HG03571 (cell line): ENCODE measurements around the gene MRTFB.

Experiments used
- ATAC-seq: cut with Tn5 transposase; IDR thresholded peaks from one replicate; pipeline ENCODE4 v1.9.1; 2021; ENCODE audit not compliant: unreplicated experiment

The MRTFB gene

DNA sequence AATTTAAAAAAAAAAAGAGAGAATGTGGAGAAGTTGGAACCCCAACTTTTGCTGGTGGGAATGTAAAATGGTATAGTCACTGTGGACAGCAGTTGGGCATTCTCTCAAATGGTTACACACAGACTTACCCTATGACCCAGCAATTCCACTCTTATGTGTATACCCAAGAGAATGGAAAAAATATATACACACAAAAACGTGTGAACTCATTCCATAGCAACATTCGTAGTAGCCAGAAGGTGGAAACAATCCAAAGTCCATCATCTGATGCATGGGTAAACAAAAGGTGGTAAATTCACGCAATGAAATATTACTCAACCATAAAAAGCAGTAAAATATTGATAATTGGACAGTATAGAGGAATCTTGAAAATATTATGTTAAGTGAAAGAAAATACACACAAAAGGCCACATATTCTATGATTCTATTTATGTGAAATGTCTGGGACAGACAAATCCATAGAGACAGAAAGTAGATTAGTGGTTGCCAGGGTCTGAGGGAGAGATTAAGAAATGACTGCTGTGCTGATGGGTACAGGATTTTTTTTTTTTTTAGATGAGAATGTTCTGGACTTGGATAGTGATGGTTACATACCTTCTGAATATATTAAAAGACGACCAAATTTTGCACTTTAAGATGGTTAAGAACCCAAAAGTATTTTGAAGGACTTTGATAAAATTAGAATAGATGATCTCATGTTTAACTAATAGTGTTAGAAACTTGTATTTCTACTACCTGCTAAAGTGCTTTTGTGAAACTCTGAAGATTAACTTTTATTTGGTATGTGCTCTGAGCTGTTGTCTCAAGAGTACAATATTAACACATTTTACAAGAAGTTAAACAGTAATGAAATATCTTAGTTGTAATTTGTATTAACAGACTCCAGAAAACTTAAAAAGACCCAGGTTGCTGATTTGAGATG lies 60.9 kb downstream of the MRTFB start:
- no peak for ATAC-seq

DNA sequence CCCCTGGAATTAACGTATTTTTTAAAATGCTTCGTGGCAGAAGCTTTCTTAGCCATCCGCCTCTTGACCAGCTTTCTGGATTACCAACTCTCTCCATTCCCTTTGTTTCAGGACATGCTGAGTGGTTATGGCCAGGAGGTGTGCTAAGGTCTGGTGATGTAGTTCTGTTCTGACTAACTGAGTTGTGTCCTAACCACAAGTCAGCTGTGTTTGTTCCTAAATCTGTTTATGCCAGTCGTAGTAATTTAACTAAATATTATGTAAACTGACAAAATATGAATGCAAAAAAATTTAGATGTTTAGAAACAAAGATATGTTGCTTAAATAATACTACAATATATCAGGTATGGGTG lies 61.6 kb downstream of the MRTFB start:
- no peak for ATAC-seq

GRCh38 chr16:14133907-14134306 lies 62.8 kb downstream of the MRTFB start:
- no peak for ATAC-seq

DNA sequence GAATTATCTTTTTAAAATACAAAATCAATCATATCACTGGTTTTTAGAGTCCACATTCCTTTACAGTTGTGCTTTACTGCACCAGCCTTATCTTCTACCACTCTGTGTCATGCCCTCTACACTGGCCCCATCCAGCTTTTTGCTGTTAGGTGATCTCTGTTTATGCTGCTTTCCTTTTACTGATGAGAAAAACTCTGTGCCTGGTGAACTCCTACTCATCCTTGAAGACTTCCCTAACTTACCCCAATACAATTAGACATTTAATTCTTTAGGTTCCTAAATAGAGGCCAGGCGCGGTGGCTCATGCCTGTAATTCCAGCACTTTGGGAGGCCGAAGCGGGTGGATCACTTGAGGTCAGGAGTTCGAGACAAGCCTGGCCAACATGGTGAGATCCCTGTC lies 64.6 kb downstream of the MRTFB start:
- no peak for ATAC-seq

GRCh38 chr16:14139872-14140271 lies 68.8 kb downstream of the MRTFB start:
- ATAC-seq, result no peak

- no peak for ATAC-seq
These were observed 69.8 kb downstream of the MRTFB start for GRCh38 chr16:14140923-14141322.

DNA sequence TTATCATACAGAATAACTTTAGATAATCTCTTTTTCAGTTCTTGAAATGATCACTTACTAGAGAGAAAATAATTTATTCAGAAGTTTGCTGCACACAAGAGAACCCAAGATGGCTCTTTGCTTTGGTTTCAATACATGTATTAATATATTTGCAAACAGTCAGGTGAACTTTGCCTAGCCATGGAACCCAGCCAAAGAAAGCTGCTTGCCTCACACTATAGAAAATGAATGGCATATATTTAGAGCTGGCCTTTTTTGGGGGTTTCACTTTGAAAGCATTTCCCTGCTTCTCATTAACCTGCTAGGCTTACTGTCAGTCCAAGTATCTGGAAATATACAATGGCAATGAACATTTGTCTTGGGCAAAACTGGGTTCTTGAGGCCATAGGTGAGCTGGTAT lies 75.3 kb downstream of the MRTFB start:
- ATAC-seq, result no peak

GRCh38 chr16:14148016-14148415 lies 76.9 kb downstream of the MRTFB start:
- no peak for ATAC-seq

DNA sequence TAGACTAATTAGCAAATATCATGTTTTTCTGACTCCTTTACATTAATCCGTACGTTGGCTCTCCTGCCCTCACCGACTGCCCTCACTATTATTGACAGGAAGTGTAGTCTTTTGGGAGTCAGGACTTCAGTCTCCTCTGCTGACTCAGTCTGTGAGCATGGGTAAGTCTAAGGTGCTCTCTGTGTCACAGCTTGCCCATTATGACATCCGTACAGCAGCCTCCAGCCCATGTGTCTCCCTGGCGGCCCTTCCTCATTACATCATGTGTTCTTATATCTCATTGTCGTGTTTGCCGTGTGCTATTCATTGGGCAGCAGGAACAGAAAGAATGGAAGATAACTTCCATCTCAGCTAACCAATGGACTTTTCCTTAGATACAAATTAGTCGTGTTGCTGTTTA lies 77.5 kb downstream of the MRTFB start:
- ATAC-seq, result no peak

DNA sequence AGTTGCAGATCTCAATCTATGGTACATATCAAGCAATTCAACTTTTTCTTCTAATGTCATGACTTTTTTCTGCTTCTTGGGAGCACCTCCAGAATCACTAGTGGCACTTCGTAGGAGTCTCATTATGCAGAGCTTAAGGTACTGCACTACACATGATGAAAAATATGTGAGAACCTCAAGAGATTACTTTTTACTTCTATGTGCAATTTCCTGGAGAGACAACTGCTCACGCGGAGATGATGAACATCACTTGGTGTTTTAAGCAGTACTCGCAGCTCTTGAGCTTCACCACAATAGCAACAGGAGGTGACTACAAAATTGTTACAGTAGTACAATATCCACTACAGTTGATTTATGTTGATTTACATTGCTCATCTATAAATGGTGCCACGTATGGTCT lies 79.7 kb downstream of the MRTFB start:
- no peak for ATAC-seq

DNA sequence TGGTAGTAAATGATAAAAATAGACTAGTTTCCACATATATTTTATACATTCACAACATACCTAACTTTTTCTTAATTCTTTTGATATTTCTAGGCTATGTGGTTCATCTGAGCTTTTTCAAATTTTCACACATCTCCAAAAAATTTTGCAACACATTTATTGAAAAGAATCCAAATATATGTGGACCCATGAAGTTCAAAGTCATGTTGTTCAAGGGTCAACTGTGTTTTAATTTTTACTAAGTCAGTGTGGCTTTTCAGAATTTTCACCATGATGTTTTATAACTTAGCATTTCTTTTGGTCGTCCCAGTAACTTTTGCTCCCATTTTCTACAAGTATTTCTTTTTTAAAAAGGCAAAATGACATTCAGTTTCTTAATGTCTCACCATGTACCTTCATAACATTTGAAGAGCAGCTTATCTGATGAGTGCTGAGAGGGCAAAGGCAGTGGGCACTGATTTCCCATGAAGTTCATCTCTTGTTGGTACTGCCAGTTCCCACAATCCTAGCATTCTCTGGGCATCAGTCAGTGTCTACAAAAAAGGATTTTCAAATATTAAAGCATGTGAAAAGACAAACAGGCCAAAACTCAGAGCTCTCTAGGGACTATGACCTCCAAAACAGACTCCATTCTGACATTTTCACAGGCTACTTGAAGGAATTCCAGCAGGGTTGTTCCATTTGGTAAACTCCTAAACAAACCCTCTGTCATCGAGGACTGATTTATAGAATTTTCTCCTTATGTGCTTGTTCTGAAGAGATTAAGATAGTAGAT lies 80.3 kb downstream of the MRTFB start:
- no peak for ATAC-seq

DNA sequence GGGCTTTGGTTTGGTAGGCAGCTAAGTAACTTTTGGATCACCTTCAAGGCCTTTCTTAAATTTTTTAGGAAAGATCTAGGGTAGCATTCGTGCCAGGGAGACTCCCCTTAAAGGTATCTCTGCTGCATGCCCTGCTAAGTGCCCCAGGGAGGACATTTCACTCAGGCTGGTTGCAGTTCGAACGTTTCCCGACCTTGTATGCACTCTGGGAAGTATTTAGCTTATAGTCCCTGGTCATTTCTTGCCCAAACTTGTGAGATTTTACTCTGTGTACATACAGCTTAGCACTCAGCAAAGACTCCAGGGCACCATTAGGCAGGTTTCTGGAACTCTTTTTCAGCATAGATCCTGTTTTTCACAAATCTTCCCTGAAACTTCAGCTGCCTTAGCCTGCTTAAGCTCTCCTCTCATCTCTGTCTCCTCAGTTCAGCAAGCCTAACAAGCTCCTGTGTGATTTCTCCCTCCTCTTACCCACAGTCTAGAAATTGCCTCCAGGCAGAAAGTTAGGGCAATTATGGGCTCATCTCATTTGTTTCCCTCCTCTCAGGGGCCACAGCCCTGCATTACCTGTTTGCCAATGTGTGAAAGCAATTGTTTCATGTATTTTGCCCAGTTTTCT lies 84.6 kb downstream of the MRTFB start:
- ATAC-seq, result no peak

GRCh38 chr16:14164916-14165662 lies 94.0 kb downstream of the MRTFB start:
- ATAC-seq, result no peak

DNA sequence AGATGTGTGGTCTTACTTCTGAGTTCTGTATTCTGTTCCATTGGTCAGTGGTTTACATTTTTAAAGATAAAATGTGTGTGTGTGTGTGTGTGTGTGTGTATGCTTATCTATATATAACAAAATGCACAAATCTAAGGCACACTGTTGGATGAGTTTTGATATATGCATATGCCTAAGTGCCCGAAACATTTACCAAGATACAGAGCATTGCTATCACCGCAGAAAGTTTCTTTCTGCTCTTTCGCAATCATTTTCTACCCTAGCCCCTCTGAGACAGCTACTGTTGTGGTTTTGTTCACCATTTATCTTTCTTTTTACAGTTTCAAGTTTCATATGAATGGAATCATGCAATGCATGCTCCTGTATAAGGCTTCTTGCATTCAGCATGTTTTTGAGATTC lies 97.0 kb downstream of the MRTFB start:
- ATAC-seq, result no peak

DNA sequence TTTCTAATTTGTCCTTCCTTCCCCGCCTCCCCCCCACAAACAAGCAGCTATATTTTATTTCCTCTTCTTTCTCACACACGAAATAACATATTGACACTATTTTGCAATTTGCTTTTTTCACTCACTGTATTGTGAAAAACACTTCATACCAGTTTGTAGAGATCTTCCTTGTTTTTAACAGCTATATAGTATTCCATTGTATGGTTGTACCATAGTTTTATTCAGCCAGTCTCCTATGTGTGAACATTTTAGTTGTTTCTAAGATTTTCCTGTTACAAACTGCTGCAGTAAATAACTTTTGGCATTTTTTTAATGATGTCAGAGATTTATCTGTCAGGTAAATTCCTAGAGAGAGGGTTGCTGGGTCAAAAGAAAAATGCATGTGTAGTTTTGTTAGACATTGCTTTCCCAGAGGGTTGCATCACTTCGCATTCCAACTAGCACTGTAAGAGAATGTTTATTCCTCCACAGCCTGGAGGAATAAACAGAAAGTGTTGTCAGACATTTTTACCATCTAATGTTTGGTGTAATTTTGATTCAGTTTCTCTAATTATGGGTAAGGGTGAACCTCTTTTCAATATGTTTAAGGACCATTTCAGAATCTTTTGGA lies 101.2 kb downstream of the MRTFB start:
- ATAC-seq, result no peak

- ATAC-seq, result no peak
These were observed 104.0 kb downstream of the MRTFB start for GRCh38 chr16:14175086-14175485.

DNA sequence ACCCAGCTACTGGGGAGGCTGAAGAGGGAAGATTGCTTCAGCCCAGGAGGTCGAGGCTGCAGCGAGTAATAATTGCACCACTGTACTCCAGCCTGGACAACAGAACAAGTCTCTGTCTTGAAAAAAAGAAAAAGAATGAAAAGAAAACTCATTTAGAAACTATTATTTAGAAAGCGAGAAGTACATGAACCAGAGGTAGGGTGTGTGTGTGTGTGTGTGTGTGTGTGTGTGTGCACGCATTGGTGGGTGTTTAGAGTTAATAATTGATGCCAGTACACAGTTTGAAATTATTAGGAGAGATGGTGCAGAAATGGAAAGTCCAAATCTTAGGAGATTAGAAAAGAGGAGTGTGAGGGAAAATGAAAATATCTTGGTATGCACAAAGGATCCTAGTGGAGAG lies 106.6 kb downstream of the MRTFB start:
- ATAC-seq, result no peak

- ATAC-seq, result no peak
These were observed 108.0 kb downstream of the MRTFB start for GRCh38 chr16:14179116-14179515.

- no peak for ATAC-seq
These were observed 109.4 kb downstream of the MRTFB start for GRCh38 chr16:14180481-14180944.

DNA sequence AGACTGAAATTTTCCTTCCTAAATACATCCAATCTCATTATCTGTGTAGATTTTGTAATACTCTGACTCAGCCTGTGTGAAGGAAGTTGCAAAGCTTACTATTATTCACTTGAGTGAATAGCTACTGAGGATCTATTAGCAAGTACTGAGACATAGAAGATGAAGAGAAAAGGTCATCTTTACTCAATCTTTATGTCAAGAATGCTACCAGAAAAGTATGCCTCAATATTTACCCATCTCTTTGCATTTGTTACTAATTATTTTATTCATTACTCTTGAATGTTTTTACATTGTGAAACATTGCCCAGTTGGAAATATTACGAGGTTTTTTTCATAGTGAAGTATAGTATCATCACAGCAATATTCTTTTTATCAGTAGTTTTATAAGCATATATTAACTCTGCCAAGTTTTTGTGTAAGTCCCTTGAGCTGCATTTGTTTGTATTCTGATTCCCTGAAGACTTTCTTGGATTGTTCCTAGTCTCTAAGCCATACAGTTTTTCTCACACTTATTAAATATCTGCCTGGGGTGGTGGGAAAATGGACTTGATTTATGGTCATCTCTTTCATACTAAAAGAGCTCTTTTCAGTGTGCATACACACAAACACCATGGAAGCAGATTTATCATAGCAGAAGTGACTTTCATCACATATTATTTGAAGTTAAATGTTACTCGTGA lies 110.4 kb downstream of the MRTFB start:
- ATAC-seq, result no peak
